ES-I3 (cell line): ENCODE measurements around the gene FUT8.

Source experiments
- H3K36me3 ChIP-seq: 2 replicates; pipeline ENCODE4 v1.6.1; 2013; ENCODE audit warnings: mild to moderate bottlenecking, low read length, control low read depth, moderate library complexity; ENCODE audit not compliant: insufficient read depth
- H3K4me1 ChIP-seq: 2 replicates; pipeline ENCODE4 v1.6.1; 2013; ENCODE audit warnings: mild to moderate bottlenecking, control low read depth, low read length; ENCODE audit not compliant: insufficient read depth
- H3K9ac ChIP-seq: 2 replicates; pipeline ENCODE4 v1.6.1; 2013; ENCODE audit warnings: low read depth, mild to moderate bottlenecking, low read length, moderate library complexity
- H3K9me3 ChIP-seq: 2 replicates; pipeline ENCODE4 v1.6.1; 2013; ENCODE audit warnings: mild to moderate bottlenecking, low read length, moderate library complexity; ENCODE audit not compliant: control insufficient read depth, insufficient read depth

Gene FUT8

GRCh38 chr14:65502676-65503124 is 90.2 kb downstream of the FUT8 start:
- Histone ChIP-seq H3K9ac (no peak overlapping the region), H3K9me3 (peaks cover 10% of the 10 kb centered on the region; the same call in 1 of the 2 replicates), H3K36me3 (no peaks in the 10 kb centered on the region), H3K4me1 (no peaks in the 10 kb centered on the region)

GRCh38 chr14:65503771-65504170 is 91.2 kb downstream of the FUT8 start:
- H3K36me3 ChIP-seq: no peaks in the 10 kb centered on the region
- H3K9ac ChIP-seq: no peak overlapping the region
- peaks cover 10% of the 10 kb centered on the region; the same call in 1 of the 2 replicates for H3K9me3 ChIP-seq
- no peaks in the 10 kb centered on the region for H3K4me1 ChIP-seq

- H3K9me3 ChIP-seq: peaks cover 10% of the 10 kb centered on the region; the same call in 1 of the 2 replicates
- no peak overlapping the region for H3K9ac ChIP-seq
- no peaks in the 10 kb centered on the region for H3K4me1 ChIP-seq
- H3K36me3 ChIP-seq: no peaks in the 10 kb centered on the region
These were observed 94.3 kb downstream of the FUT8 start for GRCh38 chr14:65506801-65507200.

GRCh38 chr14:65509842-65510241 is 97.3 kb downstream of the FUT8 start:
- Histone ChIP-seq H3K36me3 (no peaks in the 10 kb centered on the region), H3K4me1 (no peaks in the 10 kb centered on the region), H3K9ac (no peak overlapping the region), H3K9me3 (peaks cover 10% of the 10 kb centered on the region; the same call in 1 of the 2 replicates)

- Histone ChIP-seq H3K9ac (no peak overlapping the region), H3K36me3 (no peaks in the 10 kb centered on the region), H3K4me1 (no peaks in the 10 kb centered on the region), H3K9me3 (no peaks in the 10 kb centered on the region)
These were observed 101.1 kb downstream of the FUT8 start for GRCh38 chr14:65513671-65514070.

- H3K9ac ChIP-seq: no peak overlapping the region
- no peaks in the 10 kb centered on the region for H3K4me1 ChIP-seq
- H3K9me3 ChIP-seq: no peaks in the 10 kb centered on the region
- peaks cover 3% of the 10 kb centered on the region; the same call in 1 of the 2 replicates for H3K36me3 ChIP-seq
These were observed 105.4 kb downstream of the FUT8 start for GRCh38 chr14:65517635-65518542.

GRCh38 chr14:65528069-65528468 is 115.5 kb downstream of the FUT8 start:
- Histone ChIP-seq H3K4me1 (no peaks in the 10 kb centered on the region), H3K9ac (no peak overlapping the region), H3K36me3 (no peaks in the 10 kb centered on the region), H3K9me3 (peaks cover 4% of the 10 kb centered on the region; the same call in 1 of the 2 replicates)

GRCh38 chr14:65531148-65531547 is 118.6 kb downstream of the FUT8 start:
- H3K9me3 ChIP-seq: peaks cover 8% of the 10 kb centered on the region

GRCh38 chr14:65533736-65534404 is 121.3 kb downstream of the FUT8 start:
- H3K36me3 ChIP-seq: no peaks in the 10 kb centered on the region
- H3K9ac ChIP-seq: no peak overlapping the region
- peaks cover 4% of the 10 kb centered on the region for H3K9me3 ChIP-seq
- no peaks in the 10 kb centered on the region for H3K4me1 ChIP-seq

More at GRCh38 chr14:65531148-65531547, 118.6 kb downstream of the FUT8 start:
- Histone ChIP-seq H3K4me1 (no peaks in the 10 kb centered on the region), H3K36me3 (no peaks in the 10 kb centered on the region), H3K9ac (no peak overlapping the region)

- no peak overlapping the region for H3K9ac ChIP-seq
- H3K9me3 ChIP-seq: peaks cover 4% of the 10 kb centered on the region; the same call in 1 of the 2 replicates
- no peaks in the 10 kb centered on the region for H3K4me1 ChIP-seq
- H3K36me3 ChIP-seq: no peaks in the 10 kb centered on the region
These were observed 124.4 kb downstream of the FUT8 start for GRCh38 chr14:65536781-65537423.

- Histone ChIP-seq H3K9ac (no peak overlapping the region), H3K9me3 (no peaks in the 10 kb centered on the region), H3K36me3 (no peaks in the 10 kb centered on the region)
These were observed 136.3 kb downstream of the FUT8 start for GRCh38 chr14:65548878-65549277.

GRCh38 chr14:65549429-65549828 is 136.9 kb downstream of the FUT8 start:
- no peaks in the 10 kb centered on the region for H3K4me1 ChIP-seq
- H3K9me3 ChIP-seq: no peaks in the 10 kb centered on the region
- H3K36me3 ChIP-seq: no peaks in the 10 kb centered on the region
- H3K9ac ChIP-seq: no peak overlapping the region

More at GRCh38 chr14:65548878-65549277, 136.3 kb downstream of the FUT8 start:
- H3K4me1 ChIP-seq: no peaks in the 10 kb centered on the region

GRCh38 chr14:65550779-65551643 is 138.5 kb downstream of the FUT8 start:
- Histone ChIP-seq H3K36me3 (no peaks in the 10 kb centered on the region), H3K4me1 (peaks cover 6% of the 10 kb centered on the region; the same call in 1 of the 2 replicates), H3K9me3 (no peaks in the 10 kb centered on the region), H3K9ac (no peak overlapping the region)
